Activated CD4-positive, alpha-beta T cell treated with anti-CD3 and anti-CD28 coated beads, Interleukin-2, amount 50 U/mL, for 16 hours (primary cell): ENCODE measurements around the gene ECT2L.
"Not testable (repeated sequence)": the region's sequence is repeated elsewhere in the genome, so short reads cannot be mapped to it uniquely, and the experiment has no call there.

ENCODE experiments used
- DNase-seq: peaks from one replicate; pipeline ENCODE4 v3.0.0-alpha.2; 2020

ECT2L gene

DNA sequence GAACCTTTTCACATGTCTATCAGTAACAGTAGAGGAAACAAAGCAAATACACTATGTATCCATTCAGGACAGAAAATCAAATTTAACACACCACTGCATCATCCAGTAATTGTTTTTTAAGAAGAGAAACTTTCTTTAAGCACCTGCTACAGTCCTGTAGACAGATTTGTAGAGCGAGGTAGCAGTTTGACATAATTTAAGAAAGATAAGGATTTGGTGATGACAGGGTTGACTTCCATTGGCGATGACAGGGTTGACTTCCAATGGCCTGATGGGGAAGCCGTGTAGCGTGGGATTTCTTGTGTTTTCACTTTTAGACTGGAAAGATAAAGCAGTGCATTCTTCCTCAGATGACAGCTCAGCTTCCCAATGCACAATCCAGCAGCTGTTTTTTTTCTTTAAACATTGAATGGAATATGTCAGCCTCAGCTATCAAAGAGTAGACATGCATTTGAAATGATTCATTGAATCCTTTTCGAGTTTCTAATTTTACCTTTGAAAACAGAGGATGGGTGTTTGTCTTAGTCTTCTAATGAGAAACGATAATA lies 68.5 kb downstream of the ECT2L start:
- DNase-seq: no peak

DNA sequence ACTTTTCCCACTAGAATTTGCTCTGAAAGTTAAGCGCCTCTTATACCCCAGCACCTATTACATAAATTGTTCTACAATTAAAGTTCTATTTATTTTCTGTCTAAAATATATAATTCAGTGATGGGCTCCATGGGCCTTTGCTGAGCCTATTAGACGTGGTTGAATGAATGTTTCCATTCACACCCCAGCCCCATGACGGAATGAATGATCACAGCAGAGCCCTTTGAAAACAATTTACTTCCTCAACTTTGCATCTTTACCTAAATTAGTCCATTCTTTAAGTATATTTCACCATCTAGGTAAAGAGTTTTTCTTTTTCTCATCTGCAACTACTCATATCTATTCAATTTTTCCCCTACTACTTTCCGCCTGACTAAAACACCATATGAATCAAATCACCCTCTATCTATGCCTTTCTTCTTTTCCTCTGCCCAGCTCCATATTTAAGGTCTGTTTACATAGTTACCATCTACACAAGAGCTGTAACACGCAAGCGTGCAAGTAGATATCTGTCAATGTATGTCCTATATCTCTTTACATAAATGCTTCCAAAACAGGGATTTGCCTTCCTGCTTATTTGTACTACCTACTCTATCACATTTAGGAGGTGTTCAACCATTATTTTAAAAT lies 69.7 kb downstream of the ECT2L start:
- no peak for DNase-seq

DNA sequence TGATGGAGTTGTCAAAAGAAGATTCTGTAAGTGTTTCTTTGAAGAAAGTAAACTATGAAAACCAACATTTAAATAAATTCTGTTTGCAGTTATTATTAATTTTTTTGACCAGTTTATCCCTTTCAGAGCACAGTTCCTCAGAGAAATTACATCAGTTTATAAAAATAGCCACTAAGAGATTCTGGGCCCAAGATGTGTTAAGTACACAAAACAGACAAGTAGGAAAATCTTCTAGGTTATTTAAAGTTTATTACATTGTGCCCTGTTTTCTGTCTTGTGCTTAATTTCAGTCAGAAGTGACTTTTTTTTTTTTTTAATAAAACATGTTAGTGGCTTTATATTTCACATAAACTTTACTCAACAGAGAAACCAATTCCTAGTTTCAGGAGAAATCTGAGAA lies 72.3 kb downstream of the ECT2L start:
- DNase-seq: no peak

DNA sequence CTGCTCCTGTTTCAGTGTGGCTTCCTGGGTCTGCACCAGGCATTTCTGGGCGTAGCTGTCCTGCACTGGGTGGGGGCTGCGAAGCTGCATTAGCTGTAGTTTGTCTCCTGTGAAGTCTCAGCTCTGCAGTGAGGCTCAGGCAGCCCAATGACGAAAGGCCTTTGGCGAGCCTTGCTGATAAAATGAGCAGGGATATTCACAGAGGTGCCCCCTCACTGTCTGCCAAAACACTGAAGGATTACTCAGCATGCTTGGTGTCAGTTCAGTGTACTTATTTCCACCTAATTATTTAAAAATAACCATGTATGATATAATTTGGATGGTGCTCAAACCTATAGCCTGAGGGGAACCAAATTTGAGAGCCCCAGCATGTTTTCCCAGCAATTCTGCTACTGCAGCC lies 73.5 kb downstream of the ECT2L start:
- no peak for DNase-seq

DNA sequence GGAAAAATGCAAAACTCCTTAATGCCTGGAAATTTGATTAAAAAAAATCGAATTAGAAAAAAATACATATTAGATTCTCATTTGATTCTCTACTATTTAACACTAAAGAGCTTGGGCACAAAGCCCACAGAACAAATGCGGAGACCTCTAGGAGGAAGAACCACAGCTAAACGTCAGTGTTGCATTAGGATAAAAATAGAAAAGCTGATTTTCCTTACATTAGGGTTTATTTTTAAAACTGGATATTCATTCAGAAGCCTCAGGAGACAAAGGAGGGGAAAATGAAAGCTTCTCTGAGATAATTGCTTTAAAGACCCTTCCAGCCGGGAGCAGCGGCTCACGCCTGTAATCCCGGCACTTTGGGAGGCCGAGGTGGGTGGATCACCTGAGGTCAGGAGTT lies 77.3 kb downstream of the ECT2L start:
- DNase-seq: no peak

DNA sequence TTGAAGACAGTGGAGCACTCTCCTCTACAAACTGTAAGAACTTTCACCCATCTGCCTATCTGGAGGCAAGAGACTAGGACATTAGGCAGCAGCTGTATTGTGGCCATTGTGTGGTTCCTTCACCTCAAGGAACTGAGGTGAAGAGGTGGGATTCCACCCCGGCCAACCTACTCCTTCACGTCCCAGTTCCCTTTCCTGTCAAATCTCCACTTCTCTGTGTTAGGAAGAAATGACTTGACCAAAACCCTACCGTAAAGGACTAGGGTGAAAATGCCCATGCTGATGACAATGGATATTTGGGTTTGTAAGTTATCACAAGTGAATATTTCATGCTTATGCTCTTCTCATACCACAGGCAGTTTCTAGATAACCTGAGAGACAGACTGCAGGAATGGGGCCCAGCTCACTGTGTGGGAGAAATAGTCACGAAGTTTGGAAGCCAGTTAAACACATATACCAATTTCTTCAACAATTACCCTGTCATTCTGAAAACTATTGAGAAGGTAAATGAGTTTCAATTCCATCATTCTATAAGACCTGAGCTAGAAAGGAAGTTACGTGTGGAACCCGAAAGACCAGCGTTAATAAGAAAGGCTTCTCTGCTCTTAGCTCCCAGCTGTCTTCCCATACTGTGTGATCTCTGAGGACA lies 86.6 kb downstream of the ECT2L start:
- no peak for DNase-seq

DNA sequence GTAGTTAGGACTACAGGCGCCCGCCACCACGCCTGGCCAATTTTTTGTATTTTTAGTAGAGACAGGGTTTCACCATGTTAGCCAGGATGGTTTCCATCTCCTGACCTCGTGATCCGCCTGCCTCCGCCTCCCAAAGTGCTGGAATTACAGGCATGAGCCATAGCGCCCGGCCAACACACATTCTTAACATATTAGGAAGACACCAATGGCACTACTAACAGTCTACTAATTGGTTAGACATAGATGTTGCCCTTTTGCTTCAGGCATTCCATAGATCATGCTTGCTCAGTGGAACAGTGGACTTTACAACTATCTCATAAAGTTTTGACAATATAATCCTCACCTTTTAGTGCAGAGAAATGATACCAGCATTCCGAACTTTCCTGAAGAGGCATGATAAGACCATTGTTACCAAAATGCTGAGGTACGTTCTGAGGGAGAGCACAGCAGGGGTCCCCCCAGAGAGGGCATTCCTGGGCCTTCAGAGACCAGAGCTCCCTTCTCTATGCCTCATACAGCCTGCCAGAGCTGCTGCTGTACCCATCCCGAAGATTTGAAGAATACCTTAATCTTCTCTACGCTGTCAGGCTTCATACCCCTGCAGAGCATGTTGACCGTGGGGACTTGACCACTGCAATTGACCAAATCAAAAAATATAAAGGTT lies 89.4 kb downstream of the ECT2L start:
- DNase-seq: no peak

DNA sequence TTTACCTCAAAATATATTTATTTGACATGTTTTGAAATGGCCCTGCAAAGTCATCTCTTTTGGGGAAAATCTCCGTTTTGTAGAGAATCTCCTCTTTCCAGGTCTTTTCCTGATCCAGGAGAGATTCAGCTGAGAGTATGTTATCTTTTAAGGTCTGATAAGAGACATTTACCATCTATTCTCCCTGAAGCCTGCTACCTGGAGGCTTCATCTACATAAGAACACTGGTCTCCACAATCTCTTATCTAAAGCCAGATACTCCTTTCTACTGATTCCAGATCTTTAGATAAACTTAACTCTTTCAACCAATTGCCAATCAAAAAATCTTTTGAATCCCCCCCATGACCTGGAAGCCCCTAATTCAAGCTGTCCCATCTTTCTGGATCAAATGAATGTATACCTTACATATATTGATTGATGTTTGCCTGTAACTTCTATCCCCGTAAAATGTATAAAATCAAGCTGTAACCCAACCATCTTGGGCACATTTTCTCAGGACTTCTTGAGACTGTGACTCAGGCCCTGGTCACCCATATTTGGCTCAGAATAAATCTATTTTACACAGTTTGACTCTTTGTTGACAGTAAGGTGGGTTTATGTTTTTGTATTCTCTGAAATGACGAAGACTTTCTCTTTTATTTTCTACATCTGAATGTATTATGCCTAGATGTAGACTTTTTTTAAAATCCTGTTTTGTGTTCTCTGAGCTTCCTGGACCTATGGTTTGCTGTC lies 95.5 kb downstream of the ECT2L start:
- no peak for DNase-seq

DNA sequence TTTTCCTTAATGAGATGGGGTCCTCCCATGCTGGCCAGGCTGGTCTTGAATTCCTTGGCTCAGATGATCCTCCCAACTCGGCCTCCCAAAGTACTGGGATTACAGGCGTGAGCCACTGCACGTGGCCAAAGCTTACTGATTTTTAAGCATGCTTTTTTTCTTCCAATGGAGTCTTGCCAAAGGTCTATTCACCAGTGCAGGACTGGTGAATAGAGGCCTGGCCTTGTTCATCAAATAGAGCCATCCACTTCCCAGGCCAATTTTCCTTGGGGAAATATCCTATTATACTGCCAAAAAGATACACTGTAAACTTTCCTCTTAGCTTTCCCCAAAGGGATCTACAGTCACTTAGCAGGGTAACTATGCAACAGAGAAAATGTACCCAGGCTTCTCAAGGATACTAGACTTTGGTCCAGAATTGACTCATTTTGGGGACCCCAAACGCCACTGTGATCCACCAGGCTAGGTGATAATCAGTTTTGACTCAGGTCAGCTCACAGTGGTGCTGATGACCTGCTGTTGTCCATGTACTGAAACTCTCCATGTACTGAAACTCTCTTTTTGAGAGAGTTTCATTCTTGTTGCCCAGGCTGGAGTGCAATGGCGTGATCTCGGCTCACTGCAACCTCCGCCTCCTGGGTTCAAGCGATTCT lies 100.3 kb downstream of the ECT2L start:
- DNase-seq: no peak

DNA sequence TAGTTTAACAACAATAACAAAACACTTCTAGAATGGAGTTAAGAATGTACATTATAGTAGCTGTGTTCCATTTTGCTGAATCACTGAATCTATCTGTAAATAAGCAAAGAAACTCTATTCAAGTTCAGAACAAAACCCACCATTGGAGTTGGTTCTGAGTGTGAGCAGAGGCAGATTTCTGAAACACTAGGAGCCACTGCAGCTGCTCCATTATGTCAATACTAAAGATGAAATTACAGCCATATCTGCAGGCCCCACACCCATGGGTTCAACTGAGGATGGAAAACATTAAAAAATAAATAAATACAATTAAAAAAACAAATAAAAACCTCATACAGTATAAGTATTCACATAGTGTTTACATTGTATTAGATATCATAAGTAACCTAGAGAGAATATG lies 101.1 kb downstream of the ECT2L start:
- DNase-seq: no peak

DNA sequence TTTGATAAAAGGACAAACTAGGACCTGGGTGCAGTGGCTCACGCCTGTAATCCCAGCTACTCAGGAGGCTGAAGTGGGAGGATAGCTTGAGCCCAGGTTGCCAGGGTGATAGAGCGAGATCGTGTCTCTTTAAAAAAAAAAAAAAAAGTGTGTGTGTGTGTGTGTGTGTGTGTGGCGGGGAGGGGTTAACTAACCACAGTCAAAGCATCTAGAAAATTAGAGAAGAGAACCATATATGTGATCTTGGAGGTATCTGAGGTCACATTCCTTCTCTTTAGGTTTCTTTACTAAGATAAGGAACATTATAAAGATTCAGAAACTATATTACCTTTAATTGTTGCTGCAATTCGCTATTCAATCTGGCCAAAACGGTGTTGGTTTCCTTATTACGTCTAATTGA lies 111.3 kb downstream of the ECT2L start:
- no peak for DNase-seq

DNA sequence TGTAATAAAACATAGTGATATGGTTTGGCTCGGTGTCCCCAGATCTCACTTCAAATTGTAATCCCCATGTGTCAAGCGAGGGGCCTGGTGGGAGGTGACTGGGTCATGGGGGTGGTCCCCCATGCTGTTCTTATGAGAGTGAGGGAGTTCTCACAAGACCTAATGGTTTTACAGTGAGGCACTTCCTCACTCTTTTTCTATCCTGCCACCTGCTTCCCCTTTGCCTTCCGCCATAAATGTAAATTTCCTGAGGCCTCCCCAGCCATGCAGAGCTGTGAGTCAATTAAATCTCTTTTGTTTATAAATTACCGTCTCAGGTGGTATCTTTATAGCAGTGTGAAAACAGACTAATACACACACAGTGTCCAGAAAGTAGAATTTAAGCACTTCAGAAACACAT lies 113.6 kb downstream of the ECT2L start:
- no peak for DNase-seq

DNA sequence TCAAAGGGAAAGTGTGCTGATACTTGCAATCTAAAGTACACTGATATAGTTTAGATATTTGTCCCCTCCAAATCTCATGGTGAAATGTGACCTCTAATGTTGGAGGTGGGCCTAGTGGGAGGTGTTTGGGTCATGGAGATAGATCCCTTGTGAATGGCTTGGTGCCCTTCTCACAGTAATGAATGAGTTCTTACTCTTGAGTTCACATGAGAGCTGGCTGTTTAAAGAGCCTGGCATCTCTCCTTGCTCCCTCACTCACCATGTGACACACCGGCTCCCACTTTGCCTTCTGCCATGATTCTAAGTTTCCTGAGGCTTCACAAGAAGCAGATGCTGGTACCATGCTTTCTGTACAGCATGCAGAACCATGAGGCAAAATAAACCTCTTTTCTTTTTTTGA lies 114.1 kb downstream of the ECT2L start:
- DNase-seq: no peak

DNA sequence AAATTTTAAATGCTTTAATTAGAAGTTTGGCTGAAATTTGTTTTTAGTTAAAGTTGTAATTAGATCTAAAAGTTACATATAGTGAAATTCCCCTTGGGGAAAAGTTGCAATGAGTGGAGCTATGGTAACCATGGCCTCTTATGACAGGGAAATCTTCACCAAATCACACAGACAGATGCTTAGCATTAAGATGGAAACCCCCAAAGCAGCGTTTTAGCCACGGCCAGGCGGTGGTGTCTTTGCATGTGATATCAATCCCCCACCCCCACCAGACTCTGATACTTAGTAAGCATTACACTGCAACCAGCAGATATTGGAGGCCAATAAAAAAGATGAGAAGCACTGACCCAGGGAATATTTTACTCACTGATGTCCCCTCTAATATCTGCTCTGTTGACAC lies 116.4 kb downstream of the ECT2L start:
- no peak for DNase-seq

DNA sequence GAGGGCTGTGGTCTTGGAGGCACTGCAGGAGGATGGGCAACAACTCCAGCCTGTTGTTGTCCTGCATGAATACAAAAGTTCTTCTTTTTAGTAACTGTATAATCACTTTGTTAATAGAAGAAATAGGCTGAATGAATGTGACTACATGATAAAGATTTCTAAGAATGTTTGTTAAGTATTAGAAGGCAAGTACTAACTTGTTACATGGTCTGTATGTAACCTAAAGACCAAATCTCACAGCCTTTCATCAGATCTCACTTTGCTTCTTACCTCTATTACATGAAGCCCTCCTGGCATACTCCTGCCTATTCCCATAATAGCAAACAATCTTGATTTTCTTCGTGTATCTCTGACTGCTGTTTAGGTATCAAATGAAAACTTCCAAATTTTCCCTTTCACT lies 118.8 kb downstream of the ECT2L start:
- DNase-seq: no peak

DNA sequence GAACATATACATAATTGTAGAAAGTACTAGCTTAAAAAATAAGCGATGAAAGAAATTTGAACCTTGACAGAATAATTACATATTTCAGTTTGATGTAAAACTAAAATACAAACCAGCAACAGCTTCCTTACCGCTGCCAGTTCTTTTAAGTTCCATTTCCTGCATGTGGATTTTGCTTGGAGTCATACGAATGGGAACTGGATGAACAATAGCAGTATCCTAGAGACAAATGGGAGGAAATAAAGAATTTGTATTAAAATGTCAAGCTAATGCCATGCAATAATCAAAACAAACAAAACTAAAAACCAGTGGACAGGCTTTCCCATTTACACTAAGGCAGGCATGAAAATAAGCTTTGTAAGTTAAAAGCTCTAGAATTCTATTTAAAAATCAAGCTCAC lies 125.0 kb downstream of the ECT2L start:
- no peak for DNase-seq

DNA sequence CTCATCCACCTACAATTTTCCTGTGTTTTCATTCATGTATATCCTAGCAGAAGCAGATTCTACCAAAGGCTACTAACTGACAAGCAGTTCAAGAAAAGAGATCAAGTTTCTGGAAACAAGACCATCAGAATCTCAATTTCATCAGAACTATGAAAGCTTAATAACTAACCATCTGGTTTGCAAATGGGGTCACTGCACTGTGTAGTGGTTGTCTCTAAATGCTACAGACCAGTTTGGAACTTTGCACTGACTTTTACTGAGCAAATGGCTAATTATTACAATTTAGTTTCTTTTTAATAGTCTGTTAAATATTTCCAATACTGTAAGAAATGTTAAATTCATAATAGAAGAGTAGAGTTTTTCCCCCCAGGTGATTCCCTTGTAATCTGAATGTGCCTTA lies 127.7 kb downstream of the ECT2L start:
- DNase-seq: no peak

DNA sequence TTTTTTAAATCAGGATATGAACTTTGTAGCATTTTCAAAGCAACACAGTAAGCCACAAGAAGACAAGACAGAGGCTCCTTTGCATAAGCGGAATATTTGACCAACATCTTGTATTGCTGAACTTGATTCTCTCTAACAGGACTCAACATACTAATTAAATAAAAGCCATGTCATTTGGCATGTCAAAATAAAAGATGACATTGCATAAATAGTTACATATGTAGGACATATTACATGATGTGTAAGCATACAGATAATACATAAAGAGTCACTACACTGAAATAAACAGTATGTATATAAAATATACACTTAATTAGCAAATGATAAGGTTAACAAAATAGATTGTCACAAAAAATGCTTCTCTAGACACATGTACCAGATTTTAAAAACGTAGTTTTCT lies 129.9 kb downstream of the ECT2L start:
- DNase-seq: no peak

DNA sequence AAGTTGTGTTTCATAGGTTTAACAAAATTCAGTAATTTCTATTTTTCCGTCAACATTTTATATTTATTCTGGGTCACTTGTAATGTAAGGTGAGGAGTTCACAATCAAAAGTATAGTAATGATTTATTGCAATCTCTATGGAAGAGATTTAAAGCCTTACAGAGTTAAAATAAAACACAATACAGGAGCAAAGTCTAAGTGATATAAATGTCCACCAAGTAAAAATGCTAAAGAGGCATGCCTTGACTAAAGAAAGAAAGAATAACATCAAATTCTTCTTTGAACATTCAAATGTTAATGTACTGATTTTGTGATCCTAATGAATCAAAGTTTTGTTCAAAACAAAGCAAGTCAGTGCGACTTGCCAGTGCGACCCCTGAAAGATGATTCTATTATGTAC lies 130.7 kb downstream of the ECT2L start:
- no peak for DNase-seq

DNA sequence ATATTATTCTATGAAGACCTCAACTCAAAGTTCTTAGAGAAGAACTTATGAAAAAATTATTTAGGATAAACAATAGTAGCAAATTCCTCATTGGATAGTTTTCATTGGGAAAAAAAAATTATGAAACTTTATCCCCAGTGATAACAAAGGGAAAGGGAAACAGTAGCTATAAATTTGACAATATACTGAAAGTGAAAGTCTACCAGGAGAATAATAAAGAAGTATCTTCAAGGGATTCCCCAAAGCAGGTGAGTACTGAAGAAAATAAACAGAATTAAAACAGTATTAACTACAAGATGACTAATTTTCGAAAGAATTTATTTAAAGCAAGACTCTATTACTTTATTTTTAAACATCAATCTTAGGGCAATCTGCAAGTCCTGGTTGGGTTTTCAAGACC lies 135.8 kb downstream of the ECT2L start:
- no peak for DNase-seq

DNA sequence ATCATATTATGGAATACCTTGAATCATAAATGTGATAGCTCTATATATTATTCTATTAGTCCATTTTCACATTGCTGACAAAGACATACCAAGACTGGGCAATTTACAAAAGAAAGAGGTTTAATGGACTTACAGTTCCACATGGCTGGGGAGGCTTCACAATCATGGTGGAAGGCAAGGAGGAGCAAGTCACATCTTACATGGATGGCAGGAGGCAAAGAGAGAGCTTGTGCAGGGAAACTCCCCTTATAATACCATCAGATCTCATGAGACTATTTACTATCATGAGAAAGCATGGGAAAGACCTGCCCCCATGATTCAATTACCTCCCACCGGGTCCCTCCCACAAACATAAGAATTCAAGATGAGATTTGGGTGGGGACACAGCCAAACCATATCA lies 141.0 kb downstream of the ECT2L start:
- DNase-seq: not testable (repeated sequence)

DNA sequence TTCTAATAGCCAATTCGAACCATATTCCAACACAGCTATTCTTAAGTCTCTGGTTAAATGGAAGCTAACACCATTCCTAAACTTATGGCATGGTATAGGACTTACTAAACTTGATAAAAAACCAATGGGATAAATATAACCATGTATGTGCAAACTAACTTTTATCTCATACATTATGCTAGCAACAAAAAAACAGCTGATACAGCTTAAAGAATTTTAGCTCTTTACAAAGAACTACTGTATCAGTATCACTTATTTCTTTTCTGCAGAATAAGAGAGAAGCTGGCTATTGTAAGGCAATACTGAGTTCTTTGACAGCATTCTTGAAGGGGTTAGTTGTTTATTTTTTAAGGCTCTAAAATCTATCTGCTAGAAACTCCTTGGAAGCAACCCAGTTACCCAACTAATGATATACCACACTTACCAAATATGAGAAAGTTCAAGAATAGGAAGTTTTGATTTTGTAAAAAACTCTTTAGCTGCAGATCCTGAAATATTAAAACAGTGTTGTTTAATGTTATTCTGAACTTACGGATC lies 147.3 kb downstream of the ECT2L start:
- DNase-seq: no peak

DNA sequence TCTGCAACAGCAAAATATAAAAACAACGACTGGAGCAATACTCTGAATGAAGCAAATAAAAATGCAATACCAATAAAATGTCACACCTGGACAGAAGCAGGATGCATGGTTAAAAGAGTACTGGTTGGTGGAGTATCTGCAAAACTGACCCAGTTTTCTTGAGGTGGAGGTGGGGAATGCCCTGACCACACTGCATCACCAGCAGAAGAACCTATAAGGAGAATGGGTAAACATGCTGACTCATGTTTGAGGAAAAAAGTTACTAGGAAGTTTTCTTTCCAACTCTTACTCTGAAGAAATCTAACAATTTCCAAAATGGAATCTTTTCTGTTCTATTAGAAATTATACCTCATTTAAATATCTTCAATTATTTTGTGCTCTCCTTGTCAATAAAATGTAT lies 148.5 kb downstream of the ECT2L start:
- DNase-seq: peak; percentile 43
